Hypothalamus (tissue), 51 donors: Measurements from ENCODE around the gene ZCCHC24.

Experiments
- DNase-seq, 51 donors: peaks; one replicate each; lab custom pipeline; 2025; lab: John Stamatoyannopoulos, UW

The ZCCHC24 gene

DNA sequence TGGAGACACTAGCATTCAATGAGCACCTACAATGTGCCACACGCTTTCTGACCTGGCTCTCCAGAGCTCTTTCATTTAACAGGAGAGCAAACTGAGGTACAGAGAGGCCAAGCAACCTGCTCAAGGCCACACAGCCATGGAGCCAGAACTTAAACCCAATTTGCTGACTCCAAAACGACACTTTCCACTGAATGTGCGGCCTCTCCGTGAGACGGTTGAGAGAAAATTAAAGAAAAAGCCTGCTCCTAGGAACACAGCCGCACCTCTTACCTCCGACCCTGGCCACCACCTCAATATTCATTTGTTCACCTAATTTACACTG lies 42.8 kb downstream of the ZCCHC24 start:
- no peak for DNase-seq

DNA sequence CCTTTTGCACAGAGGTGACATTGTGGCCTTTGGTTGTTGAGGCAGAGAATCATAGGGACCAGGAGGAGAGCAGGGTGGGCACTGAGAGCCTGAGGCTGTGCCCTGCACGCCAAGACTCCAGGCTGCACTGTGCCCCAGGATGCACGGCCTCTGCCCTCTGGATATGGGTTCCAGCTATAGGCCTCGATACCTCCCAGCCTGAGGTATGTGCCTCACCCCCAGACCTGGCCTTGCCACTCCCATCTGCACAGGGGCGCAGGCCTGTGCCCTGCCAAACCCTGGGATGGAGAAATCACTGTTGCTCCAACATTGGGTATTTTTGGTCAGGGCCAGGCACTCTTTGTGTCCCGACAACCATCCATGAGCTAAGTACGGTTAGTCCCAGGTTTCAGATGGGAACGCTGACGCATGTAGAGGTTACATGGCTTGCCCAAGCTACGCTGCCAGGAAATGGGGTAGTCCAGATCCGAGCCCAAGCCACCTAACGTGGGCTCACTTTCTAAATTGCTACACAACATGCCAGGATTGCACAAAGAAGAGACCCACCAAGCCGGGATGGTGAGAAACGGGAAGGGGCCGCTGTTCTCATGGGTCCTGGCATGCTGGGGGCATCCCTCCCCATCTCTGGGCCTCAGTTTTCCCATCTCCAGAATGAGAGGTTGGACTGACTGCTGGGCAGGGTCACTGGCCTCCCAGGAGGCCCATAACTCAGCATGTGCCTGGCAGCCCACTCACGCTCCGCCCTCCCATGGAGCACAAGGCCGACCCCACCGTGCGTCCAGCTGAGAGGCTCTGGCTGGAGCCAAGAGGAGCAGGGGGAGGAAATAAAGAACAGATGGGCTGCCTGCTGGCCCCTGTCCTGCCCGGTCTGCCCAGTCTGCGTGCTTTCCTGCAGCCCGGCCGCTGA lies 44.2 kb downstream of the ZCCHC24 start:
- peak in 4 of 51 donors; percentile 35 to 69 (median 52) for DNase-seq

DNA sequence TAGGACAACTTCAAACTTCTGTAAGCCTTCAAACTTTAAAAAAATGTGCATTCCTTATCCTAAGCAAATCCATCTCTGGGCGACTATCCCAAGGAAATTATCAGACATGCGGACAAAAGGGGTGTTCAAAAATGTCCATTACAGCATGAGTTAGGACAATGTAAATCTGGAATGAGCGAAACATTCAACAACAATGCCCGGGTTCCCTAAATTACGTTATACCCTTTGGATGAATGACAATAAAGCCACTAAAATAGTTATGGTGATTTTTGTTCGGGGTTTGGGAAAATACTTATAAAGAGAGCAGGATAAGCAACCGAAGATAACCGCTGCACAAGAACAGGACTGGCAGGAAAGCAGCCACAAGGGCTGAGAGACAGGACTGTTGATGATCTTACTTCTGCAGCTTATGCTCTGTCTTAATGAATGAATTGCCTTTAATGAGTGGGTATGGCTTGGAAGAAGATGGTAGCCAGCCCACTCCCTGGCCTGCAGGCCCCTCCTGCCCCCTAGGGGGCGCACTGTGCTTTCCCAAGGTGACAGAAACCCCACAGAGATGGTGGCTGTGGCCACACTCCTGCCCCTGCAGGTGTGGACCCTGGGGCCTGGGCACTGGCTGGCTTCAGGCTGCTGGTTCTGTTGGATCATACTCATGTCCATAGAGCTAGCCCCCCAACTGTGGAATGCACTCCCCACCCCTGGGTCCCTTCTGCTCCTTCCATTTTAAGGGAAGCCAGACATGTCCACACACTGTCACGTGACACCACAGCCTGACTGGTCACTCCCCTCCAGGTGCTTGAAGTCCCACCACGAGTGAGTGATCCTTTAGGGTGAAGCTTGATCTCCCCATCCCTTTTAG lies 45.0 kb downstream of the ZCCHC24 start:
- DNase-seq, result peak in 13 of 51 donors; percentile 32 to 68 (median 49)

DNA sequence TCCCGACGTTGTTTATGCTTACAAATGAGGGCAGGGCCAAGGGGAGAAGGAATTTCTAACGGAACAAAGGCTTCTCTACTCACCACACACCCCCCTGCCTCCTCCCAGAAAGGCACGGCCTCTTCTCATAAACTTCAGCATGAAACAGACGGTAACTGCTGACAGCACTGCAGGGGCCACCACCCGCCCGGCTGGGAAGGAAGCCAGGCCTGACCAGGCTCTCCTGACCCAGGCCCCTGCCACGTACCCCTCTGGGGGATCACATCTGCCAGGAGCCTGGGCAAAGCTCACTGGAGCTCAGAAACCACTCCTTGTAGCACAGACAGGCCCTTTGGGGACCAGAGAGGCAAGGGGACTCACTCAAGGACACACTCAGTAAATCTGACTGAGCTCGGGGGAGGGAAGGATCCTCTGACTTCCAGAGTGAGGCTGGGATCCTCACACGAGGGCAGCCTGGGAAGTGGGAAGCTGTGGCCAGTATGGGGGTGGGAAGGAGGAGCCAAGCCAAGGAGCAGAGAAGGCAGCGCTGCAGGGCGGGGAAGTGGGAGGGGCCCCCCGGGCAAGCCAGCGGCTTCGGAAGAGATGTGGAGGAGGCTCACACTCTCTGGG lies 46.1 kb downstream of the ZCCHC24 start:
- peak in 37 of 51 donors; percentile 29 to 87 (median 74) for DNase-seq

DNA sequence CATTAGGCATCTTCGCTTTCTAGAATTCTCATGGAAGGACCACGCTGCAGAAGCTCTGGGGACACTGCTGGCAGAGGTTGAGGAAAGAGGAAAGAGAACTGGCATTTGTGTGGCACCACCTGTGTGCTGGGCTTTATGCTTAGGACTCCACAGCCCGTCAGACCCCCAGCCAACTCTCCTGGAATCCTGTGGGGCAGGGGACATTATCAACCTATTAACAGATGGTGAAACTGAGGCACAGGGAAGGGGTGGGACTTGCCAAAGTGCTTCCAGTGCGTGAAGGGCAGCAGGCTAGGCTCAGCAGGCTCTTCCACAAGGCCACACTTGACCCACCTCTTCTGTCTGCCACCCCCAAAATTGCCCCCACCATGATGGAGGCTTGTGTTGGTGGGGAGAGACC lies 46.8 kb downstream of the ZCCHC24 start:
- DNase-seq, result no peak

DNA sequence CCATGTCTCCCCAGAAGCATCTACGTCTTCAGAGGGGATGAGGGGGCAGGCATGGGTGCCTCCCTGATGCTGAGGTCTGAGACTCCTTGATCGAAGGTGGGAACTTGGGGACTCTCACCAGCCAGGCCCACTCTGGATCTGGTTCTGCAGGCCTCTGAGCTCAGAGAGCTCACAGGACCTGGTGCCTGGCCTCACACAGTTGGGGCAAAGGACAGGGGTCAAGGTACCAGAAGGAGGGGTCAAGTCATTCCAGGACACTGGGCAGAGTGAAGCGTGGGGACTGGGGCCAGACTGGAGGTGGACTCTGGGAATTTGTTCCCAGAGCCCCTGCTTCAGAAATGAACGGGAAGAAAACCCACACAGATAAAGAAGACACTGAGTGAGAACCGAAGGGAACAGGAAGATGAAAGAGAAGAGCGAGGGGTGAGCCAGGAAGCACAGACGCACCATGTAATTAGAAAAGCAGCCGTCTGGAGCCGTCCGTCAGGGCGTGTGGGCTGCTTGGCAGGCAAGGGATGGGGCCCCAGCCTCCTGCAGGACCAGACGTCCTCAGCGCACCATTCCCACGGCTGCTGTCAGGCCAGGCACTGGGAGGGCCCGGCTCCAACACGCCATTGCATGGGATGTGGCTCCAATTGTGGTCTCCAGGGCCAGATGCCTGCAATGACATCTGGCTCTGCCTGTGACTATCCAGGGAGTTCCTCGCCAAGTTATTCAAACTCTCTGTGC lies 47.7 kb downstream of the ZCCHC24 start:
- DNase-seq, result no peak

DNA sequence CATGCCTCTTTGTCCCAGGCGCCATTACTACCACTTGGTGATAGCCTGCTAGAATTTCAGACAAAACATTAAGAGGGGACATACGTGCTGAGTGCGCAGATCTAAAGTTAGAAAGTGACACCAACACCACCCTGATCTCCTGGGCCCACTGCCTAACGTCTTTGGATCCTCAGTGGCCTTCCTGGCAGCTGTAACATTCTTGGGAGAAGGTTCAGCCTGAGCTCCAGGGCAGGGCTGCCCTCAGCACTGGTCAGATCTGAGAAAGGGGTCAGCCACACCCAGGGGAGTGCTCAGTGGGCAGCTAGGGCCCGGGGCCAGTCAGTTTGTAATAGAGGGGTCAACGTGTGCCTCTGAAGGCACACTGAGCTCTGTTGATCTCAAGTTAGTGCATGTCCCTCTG lies 48.4 kb downstream of the ZCCHC24 start:
- no peak for DNase-seq

DNA sequence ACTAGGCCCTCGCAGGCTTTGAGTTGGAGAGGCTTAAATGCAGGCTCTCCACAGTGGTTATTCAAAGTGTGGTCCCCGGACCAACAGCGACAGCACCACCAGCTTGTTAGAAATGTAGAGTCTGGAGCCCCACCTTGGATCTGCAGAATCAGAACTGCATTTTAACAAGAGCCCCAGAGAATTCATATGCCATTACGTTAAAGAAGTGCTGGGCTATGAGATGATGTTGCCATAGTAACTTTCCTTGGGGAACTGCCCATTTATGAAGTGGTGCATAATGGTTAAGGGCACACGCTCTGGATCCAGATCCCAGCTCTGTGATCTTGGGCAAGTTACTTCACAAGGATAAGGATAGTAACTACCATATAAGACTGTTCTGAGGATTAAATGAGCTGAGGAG lies 48.9 kb downstream of the ZCCHC24 start:
- no peak for DNase-seq

DNA sequence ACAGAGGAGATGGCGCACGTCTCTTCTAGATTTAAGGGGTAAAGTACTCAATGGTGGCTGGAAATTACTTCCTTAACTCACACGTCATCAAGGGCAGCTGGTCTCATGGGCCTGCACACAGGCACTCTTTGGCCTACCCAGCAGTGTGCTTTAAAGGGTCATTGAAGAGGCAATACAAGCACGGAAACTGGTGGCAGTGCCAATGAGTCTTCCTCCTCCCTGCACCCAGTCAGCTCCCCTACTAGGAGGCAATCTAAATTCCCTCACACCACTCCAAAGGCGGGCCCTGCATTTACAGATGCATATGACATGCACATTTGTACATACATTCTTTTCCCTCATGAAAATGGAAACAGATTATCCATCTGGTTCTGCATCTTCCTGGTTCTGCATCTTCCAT lies 50.8 kb downstream of the ZCCHC24 start:
- DNase-seq, result no peak

DNA sequence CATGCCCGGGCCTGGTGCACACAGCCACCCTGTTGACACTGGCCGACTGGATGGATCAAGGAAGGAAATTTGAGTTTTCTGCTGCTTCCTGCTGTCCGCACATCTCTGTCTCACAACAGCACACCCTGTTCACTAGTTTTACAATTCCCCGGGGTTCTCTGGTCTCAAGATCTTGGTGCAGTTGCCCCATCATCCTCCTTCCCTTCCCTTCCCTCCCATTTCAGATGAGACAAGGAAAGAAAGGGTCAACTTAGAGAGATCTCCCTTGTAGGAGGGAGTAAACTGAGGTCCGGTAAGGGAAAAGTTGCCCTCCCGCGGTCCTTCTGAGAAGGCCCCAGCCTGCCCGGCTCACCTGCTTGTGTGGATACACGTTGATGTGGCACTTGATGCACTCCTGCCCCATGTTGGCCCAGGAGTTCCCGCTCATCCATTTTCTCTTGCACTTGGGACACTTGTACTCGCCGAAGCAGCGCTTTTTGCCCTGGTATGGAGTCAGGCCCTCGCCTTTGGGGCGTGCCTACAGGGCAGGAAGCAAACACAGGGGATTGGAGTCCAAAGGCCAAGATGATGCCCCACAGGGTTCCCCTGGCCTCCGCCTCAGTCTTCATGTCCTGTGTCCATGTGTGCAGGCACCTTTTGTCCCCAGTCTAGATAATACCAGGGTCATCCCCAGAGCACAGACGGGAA lies 51.4 kb downstream of the ZCCHC24 start:
- no peak for DNase-seq

DNA sequence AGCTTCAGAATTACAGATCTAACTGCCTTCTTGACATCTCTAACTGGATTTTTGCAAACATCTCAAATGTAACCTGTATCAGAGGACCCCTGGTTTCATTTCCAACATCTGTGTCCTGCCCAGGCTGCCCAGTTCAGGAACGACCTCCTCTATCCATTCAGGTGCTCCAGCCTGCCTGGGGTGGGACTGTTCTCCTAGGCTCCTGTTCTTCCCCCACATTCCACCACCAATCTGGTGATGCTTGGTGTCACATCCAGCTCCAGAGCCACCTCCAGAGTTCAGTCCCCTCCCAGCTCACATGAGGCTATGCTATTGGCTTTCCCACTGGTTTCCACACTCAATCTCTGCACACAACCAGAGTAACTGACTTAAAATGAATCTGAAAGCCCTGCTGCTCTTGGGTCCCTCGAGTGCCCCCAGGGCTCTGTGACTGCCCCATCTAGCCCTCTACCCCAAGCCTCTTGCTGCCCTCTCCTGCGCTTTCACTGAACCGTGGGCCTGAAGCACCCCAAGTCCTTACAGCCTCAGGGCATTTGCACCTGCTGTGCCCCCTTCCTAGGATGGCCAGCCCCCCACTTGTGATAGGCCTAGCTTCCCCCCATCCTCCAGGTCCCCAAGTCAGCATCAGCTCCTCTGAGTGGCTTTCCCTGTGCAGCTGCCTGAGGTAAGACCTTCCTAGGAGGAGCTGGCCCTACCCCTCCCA lies 52.1 kb downstream of the ZCCHC24 start:
- DNase-seq, result no peak

DNA sequence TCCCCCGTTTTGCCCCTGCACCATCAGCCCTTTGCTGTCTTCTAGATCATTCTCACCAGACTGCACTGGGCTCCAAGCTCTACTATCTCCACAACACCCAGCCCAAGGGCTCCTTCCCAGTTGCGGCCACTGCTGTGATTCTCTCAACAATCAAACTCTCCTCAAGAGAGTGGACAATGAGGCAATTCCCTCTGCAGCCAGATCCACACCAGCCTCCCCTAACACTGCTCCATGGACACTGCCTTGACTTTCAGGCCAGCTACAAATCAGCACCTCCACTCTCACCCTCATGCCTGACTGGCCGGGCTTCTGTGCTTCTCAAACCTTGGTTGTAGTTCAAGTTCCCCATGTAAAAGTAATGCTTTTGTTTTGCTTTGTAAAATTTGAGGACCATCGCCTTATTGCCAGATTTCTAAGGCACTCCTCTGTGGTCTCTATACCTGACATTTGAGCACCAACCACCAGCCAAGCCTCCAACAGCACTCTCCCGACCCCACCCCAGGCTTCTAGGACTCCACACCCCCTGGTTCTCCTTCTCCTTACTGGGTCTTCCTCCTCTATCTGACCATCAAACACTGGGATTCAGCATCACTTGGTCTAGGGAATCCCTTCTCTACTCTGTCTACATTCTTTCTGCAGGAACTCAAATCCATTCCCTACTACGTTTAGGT lies 52.8 kb downstream of the ZCCHC24 start:
- no peak for DNase-seq

DNA sequence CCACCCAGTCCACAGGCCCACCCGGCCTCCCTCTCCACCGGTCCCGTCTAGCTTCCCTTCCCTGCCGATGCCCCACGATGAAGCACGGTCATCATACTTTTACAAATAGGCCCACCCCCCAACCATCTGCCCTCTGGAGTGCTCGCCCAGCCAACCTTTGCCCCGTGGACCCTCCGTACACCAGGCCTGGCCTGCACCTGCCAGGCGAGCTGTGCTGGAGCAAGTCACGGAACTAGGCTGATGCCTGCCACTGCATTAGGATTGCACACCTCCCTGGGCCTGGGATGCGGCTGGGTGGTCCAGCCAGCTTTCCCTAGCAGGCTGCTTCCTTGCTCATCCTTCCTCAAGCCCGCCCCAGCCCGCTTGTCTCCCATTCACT lies 53.4 kb downstream of the ZCCHC24 start:
- no peak for DNase-seq

DNA sequence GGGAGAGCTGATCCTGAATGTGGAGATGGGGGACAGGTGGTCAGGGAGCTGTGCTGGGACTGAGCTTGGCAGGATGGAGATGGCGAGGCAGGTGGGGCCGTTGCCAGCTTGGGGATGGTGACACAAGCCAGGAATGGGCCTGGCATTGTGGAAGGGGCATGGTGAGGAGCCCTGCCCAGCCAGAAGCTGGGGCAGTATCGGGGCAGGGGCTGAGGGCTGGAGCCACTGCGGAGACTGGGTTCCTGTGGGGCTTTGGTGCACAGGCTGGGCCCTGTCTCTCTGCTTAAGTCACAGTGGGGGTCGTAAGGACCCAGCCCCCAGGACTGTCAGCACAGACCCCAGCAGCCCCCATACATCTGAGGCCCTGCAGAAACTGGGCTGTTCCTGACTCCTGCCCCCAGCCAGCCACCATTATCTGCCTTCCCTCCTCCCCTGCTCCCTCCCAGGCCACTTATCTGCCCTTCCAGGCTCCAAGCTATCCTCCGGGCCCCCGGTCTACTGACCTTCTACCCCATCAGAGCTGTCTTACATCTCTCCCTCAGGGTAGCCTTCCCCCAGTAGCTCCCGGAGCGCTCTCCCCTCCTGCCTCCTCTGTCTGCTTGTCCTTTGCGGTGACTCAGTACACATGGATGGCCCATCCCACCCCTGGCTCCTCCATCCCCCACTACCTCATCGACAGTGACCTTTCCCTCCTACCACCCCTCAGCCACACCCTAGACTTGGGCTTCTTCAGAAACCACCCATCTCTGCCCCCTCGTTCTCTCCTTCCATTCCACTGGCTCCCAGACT lies 54.0 kb downstream of the ZCCHC24 start:
- DNase-seq, result no peak

DNA sequence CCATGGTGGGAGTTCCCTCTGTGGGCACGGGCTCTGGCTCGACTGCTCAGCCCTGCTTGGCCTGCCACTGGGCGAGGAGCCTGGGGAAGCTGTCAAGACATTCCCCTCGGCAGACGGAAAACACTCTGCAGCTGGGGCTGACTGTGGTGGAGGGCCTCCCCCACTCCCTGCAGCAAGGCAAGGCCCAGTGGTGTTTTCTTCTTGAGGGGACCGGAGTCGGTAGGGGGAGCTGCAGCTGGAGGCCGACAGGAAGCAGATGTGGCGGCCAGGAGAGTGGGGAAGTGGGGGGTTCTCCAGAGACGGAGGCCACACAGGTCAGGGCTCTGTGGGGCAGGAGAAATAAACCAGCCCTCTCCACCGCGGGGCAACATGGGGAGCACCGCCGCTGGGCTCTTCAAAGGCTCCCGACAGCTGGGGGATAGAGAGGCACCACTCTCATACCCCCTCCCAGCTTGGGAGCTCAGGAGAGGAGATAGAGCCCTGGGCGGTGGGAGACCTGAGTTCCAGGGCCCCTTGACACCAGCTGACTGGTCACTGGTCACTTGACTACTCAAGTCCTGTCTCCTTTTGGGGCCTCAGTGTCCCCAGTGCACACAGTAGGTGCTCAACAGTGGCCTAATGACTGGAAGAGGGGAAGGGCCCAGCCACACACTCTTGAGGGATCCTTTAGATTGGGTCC lies 54.7 kb downstream of the ZCCHC24 start:
- DNase-seq, result no peak

DNA sequence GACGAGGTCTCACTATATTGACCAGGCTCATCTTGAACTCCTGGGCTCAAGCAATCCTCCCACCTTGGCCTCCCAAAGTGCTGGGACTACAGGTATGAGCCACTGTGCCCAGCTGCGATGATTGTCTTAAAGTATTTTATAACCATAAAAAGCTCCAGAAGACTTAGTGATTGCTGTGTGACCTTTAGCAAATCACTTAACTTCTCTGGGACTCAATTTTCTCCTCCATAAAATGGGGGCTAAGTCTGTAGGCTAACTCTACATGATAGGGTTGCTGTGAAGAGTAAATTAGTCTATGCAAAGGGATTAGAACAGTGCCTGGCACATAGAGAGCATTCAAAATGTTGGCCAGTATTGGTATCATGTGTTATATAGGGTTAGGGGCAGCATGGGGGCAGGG lies 55.4 kb downstream of the ZCCHC24 start:
- DNase-seq, result no peak

DNA sequence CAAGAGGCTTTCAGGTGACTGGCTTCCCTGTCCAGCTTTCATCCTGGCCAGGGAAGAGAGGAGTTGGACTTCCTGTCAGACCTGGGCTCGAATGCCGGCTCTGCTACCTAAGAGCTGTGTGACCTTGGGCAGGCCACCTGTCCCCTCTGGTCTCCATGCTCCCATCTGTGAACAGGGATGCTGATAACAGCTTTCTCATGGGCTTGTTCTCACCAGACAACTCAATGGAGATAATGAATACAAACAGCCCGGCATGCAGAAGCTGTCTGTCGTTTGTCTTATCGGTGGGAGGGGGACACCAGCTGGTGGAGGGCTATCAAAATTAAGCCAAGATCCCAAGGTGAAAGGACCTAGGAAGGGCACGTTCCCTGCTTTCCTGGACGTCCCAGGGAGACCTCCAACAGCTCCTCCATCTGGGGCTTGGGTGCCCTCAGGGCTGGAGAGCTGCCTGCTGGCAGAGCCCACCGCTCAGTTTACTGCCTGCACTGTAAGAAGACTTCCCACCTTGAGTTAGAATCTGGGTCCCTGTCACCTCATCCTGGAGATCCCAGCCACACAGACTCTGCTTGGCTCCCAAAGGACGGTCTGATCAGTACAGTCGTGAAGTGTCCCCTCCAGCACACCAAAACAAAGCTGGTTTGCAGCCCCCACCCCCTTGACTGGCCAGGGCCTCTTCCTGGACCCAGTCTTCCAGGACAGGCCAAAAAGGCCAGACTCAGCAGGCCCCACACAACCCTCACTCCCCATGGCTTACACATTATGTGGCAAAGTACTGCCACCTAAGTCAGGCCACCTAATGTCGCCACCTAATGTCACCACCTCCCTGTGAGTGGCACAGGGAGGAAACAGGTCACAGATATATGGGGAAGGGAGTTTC lies 57.2 kb downstream of the ZCCHC24 start:
- no peak for DNase-seq
